ENCODE data around the gene CTTNBP2NL. TPM values are rescaled to one million over a fixed set of nuclear protein-coding genes. Genes with fewer than 3 reads are reported as not detected.

CTTNBP2NL gene
- total and polyA plus RNA-seq, 4 donors, result 1.7 to 4.4 (median 3.0) TPM

- TF ChIP-seq EGR1 (IDR thresholded peaks at IDR 0.05; ENCODE audit: low read depth in 2 of 2) (no peak), JUND (IDR thresholded peaks at IDR 0.05) (no peak), FOXA2 (IDR thresholded peaks at IDR 0.05) (no peak), ATF3 (IDR thresholded peaks at IDR 0.05) (no peak), RAD21 (IDR thresholded peaks at IDR 0.05) (no peak), NR2F2 (IDR thresholded peaks at IDR 0.05) (no peak), SP1 (IDR thresholded peaks at IDR 0.05) (no peak)
- DNase-seq (ENCODE audit: low spot score), result no peak
These were observed 20.3 kb upstream of the CTTNBP2NL start for GRCh38 chr1:112375701-112376100.

GRCh38 chr1:112380356-112380755 lies 15.7 kb upstream of the CTTNBP2NL start:
- DNase-seq (ENCODE audit: low spot score), result no peak
- TF ChIP-seq GABPA (IDR thresholded peaks at IDR 0.05 in 1 of 2, conservative IDR thresholded peaks at IDR 0.05 in 1 of 2) (no peak), HNF4G (IDR thresholded peaks at IDR 0.05) (no peak)
- H3K4me1 ChIP-seq (ENCODE audit: control insufficient read depth in 4 of 4, insufficient read depth in 4 of 4, low read length in 3 of 4), result no peaks in the 10 kb centered on the region
- no peak overlapping the region for H3K4me3 ChIP-seq (ENCODE audit: low read depth in 1 of 3, low read length in 3 of 3)
- H3K27me3 ChIP-seq (ENCODE audit: control insufficient read depth in 4 of 4, insufficient read depth in 4 of 4, low read length in 3 of 4), result peaks cover 0 to 5% (median 1%) of the 10 kb centered on the region in 4 donors
- no peak overlapping the region for H3K27ac ChIP-seq (ENCODE audit: low read depth in 1 of 2, low read length in 2 of 2)
- H3K9me3 ChIP-seq (ENCODE audit: control insufficient read depth in 4 of 4, low read length in 3 of 4), result peaks cover 0 to 2% (median 0%) of the 10 kb centered on the region in 4 donors
- 46% methylated on average over 1 of the region's 1 CpG for WGBS
- H3K36me3 ChIP-seq (ENCODE audit: control insufficient read depth in 4 of 4, insufficient read depth in 3 of 4, low read depth in 1 of 4, low read length in 3 of 4), result no peaks in the 10 kb centered on the region
- H3K9ac ChIP-seq (ENCODE audit: low read depth in 1 of 2, low read length in 2 of 2), result no peak overlapping the region

More at GRCh38 chr1:112375701-112376100, 20.3 kb upstream of the CTTNBP2NL start:
- Histone ChIP-seq H3K4me1 (ENCODE audit: control insufficient read depth in 4 of 4, insufficient read depth in 4 of 4, low read length in 3 of 4) (no peaks in the 10 kb centered on the region), H3K9me3 (ENCODE audit: control insufficient read depth in 4 of 4, low read length in 3 of 4) (peaks cover 0 to 2% (median 0%) of the 10 kb centered on the region in 4 donors), H3K27me3 (ENCODE audit: control insufficient read depth in 4 of 4, insufficient read depth in 4 of 4, low read length in 3 of 4) (peaks cover 0 to 7% (median 0%) of the 10 kb centered on the region in 4 donors), H3K4me3 (ENCODE audit: low read depth in 1 of 3, low read length in 3 of 3) (no peak overlapping the region), H3K9ac (ENCODE audit: low read depth in 1 of 2, low read length in 2 of 2) (no peak overlapping the region), H3K27ac (ENCODE audit: low read depth in 1 of 2, low read length in 2 of 2) (no peak overlapping the region), H3K36me3 (ENCODE audit: control insufficient read depth in 4 of 4, insufficient read depth in 3 of 4, low read depth in 1 of 4, low read length in 3 of 4) (no peaks in the 10 kb centered on the region)
- WGBS, result 27% methylated on average over 1 of the region's 1 CpG

DNA sequence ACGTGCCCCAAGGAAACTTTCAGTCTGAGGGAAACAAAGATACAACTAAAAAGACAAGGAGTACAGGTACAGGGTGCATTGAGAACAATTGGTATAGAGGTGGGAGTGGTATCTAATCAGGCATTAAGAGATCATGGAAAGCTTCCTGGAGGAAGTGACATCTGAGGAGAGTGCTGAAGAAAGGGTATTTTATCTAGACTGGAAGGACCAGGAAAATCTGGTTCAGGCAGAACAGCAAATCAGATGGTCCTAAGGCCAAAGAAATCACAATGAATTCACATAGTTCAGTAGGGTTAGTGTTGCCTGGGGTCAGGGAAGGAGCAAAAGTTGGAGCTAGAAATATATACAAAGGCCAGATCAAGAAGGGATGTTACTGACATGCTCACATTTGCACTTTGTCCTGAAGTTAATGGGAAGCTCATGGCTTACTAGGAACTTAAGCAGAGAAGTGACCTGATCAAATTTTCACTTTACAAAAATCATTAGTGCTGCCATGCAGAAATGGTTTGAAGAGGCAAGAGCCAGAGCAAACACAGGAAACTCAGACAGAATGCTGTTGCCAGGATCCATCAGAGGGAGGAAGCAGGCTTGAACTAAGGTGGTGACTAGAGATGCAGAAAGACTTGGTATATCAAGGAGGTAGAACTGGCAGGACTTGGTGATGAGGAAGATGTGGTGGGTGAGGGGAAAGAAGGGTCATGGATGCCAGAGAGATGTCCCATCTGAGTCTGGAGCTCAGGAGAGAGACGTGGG lies 14.5 kb upstream of the CTTNBP2NL start:
- H3K9me3 ChIP-seq (ENCODE audit: control insufficient read depth in 4 of 4, low read length in 3 of 4), result peaks cover 0 to 2% (median 0%) of the 10 kb centered on the region in 4 donors
- 75% methylated on average over 2 of the region's 2 CpGs for WGBS
- DNase-seq (ENCODE audit: low spot score), result no peak
- peaks cover 0 to 5% (median 1%) of the 10 kb centered on the region in 4 donors for H3K27me3 ChIP-seq (ENCODE audit: control insufficient read depth in 4 of 4, insufficient read depth in 4 of 4, low read length in 3 of 4)
- no peak overlapping the region for H3K27ac ChIP-seq (ENCODE audit: low read depth in 1 of 2, low read length in 2 of 2)
- TF ChIP-seq FOXA1 (IDR thresholded peaks at IDR 0.05) (no peak), CTCF (IDR thresholded peaks at IDR 0.05; ENCODE audit: low read depth, low read length, missing input control) (no peak)
- TF ChIP-seq, protein P1, sequence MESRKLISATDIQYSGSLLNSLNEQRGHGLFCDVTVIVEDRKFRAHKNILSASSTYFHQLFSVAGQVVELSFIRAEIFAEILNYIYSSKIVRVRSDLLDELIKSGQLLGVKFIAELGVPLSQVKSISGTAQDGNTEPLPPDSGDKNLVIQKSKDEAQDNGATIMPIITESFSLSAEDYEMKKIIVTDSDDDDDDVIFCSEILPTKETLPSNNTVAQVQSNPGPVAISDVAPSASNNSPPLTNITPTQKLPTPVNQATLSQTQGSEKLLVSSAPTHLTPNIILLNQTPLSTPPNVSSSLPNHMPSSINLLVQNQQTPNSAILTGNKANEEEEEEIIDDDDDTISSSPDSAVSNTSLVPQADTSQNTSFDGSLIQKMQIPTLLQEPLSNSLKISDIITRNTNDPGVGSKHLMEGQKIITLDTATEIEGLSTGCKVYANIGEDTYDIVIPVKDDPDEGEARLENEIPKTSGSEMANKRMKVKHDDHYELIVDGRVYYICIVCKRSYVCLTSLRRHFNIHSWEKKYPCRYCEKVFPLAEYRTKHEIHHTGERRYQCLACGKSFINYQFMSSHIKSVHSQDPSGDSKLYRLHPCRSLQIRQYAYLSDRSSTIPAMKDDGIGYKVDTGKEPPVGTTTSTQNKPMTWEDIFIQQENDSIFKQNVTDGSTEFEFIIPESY (IDR thresholded peaks at IDR 0.05), result no peak
- H3K9ac ChIP-seq (ENCODE audit: low read depth in 1 of 2, low read length in 2 of 2), result no peak overlapping the region
- no peaks in the 10 kb centered on the region for H3K36me3 ChIP-seq (ENCODE audit: control insufficient read depth in 4 of 4, insufficient read depth in 3 of 4, low read depth in 1 of 4, low read length in 3 of 4)
- no peak overlapping the region for H3K4me3 ChIP-seq (ENCODE audit: low read depth in 1 of 3, low read length in 3 of 3)
- H3K4me1 ChIP-seq (ENCODE audit: control insufficient read depth in 4 of 4, insufficient read depth in 4 of 4, low read length in 3 of 4), result no peaks in the 10 kb centered on the region
